HepG2 (cell line): ENCODE data around the gene PHF23. TPM values are rescaled to one million over a fixed set of nuclear protein-coding genes. Genes with fewer than 3 reads are reported as not detected.

Experiments used
- FOSL2 ChIP-seq: sonication (generic); formaldehyde crosslinking; IDR thresholded peaks from 2 replicates; pipeline ENCODE4 v1.4.0; 2020; ENCODE audit warnings: missing genetic modification reagents
- HOXA3 ChIP-seq: sonication (generic); formaldehyde crosslinking; IDR thresholded peaks from 2 replicates; pipeline ENCODE4 v1.5.0; 2020; ENCODE audit warnings: missing genetic modification reagents
- IRF2 ChIP-seq: IDR thresholded peaks from 2 replicates; pipeline ENCODE4 v1.6.1; 2018; ENCODE audit warnings: missing genetic modification reagents, missing compliant biosample characterization
- MED1 ChIP-seq: sonication (generic); formaldehyde crosslinking; IDR thresholded peaks from 2 replicates; pipeline ENCODE4 v1.4.0; 2020; ENCODE audit warnings: missing genetic modification reagents
- NFE2L2 ChIP-seq: fragments of 150-350 bp; IDR thresholded peaks from 2 replicates; pipeline ENCODE4 v1.6.1; 2014; ENCODE audit warnings: low read length
- REST ChIP-seq, 2 experiments: IDR thresholded peaks; 2 replicates each; pipeline ENCODE4 v1.6.1; 2011 to 2012; ENCODE audit warnings: low read length in 2 of 2, borderline replicate concordance in 1 of 2, low read depth in 1 of 2, mild to moderate bottlenecking in 1 of 2, moderate library complexity in 1 of 2
- RFX5 ChIP-seq: IDR thresholded peaks from 2 replicates; pipeline ENCODE4 v1.6.1; 2011; ENCODE audit warnings: low read depth, low read length, improper control_type of control experiment
- SKI ChIP-seq: fragments of 450-650 bp; IDR thresholded peaks from one replicate; pipeline ENCODE4 v1.6.1; 2018; ENCODE audit warnings: mild to moderate bottlenecking; ENCODE audit not compliant: partially characterized antibody
- SRSF1 ChIP-seq: fragments of 200-400 bp; formaldehyde crosslinking; optimal IDR thresholded peaks from 2 replicates; pipeline ENCODE3; 2017; ENCODE audit warnings: mild to moderate bottlenecking, low read depth, low read length, moderate library complexity
- SRY ChIP-seq: sonication (generic); formaldehyde crosslinking; IDR thresholded peaks from 2 replicates; pipeline ENCODE4 v1.8.0; 2022; ENCODE audit warnings: mild to moderate bottlenecking, missing genetic modification reagents
- TBL1XR1 ChIP-seq: fragments of 150-350 bp; IDR thresholded peaks from 2 replicates; pipeline ENCODE4 v1.6.1; 2014; ENCODE audit warnings: borderline replicate concordance, low read length; ENCODE audit not compliant: partially characterized antibody
- ZNF33B ChIP-seq: sonication (generic); formaldehyde crosslinking; IDR thresholded peaks from 2 replicates; pipeline ENCODE4 v1.5.1; 2020; ENCODE audit warnings: mild to moderate bottlenecking, missing genetic modification reagents
- polyA plus RNA-seq, 8 experiments: library from polyadenylated mRNA; depleted of rRNA in 3 of 8; stranded (reverse) in 7 of 8; unstranded in 1 of 8; fragments of >200 nt; fragmentation: Illumina TruSeq in 4 of 8; extraction: Trizol in 4 of 8; gene quantifications; 2 replicates each; pipeline versions ENCODE4 v1.2.1 to v1.2.3, GENCODE V29; 2011 to 2016; ENCODE audit warnings: low read depth in 4 of 8, missing spikeins in 1 of 8, mixed read lengths in 1 of 8; ENCODE audit not compliant: insufficient read depth in 1 of 8
- total RNA-seq, 5 experiments: library from RNA; depleted of rRNA; stranded (reverse); fragments of >200 nt; fragmentation: Illumina TruSeq; extraction: Trizol; gene quantifications; 2 replicates each; pipeline ENCODE4 v1.2.3, GENCODE V29; 2016; ENCODE audit warnings: low read depth in 1 of 5
- TF ChIP-seq, protein P1 (sequence below): sonication (generic); formaldehyde crosslinking; IDR thresholded peaks from one replicate; pipeline ENCODE4 v1.5.1; 2020; ENCODE audit warnings: mild to moderate bottlenecking, missing genetic modification reagents; ENCODE audit errors: not compliant biosample characterization
- TF ChIP-seq, protein P2 (sequence below): sonication (generic); formaldehyde crosslinking; IDR thresholded peaks from 2 replicates; pipeline ENCODE4 v1.4.0; 2020; ENCODE audit warnings: mild to moderate bottlenecking, missing genetic modification reagents

The PHF23 gene
- total and polyA plus RNA-seq, 2 of the 13 experiments (the other 11 are each of a cell fraction or from before 2014, with no cell fraction given), result 27.6 to 33.2 TPM

- TF ChIP-seq, protein P1, sequence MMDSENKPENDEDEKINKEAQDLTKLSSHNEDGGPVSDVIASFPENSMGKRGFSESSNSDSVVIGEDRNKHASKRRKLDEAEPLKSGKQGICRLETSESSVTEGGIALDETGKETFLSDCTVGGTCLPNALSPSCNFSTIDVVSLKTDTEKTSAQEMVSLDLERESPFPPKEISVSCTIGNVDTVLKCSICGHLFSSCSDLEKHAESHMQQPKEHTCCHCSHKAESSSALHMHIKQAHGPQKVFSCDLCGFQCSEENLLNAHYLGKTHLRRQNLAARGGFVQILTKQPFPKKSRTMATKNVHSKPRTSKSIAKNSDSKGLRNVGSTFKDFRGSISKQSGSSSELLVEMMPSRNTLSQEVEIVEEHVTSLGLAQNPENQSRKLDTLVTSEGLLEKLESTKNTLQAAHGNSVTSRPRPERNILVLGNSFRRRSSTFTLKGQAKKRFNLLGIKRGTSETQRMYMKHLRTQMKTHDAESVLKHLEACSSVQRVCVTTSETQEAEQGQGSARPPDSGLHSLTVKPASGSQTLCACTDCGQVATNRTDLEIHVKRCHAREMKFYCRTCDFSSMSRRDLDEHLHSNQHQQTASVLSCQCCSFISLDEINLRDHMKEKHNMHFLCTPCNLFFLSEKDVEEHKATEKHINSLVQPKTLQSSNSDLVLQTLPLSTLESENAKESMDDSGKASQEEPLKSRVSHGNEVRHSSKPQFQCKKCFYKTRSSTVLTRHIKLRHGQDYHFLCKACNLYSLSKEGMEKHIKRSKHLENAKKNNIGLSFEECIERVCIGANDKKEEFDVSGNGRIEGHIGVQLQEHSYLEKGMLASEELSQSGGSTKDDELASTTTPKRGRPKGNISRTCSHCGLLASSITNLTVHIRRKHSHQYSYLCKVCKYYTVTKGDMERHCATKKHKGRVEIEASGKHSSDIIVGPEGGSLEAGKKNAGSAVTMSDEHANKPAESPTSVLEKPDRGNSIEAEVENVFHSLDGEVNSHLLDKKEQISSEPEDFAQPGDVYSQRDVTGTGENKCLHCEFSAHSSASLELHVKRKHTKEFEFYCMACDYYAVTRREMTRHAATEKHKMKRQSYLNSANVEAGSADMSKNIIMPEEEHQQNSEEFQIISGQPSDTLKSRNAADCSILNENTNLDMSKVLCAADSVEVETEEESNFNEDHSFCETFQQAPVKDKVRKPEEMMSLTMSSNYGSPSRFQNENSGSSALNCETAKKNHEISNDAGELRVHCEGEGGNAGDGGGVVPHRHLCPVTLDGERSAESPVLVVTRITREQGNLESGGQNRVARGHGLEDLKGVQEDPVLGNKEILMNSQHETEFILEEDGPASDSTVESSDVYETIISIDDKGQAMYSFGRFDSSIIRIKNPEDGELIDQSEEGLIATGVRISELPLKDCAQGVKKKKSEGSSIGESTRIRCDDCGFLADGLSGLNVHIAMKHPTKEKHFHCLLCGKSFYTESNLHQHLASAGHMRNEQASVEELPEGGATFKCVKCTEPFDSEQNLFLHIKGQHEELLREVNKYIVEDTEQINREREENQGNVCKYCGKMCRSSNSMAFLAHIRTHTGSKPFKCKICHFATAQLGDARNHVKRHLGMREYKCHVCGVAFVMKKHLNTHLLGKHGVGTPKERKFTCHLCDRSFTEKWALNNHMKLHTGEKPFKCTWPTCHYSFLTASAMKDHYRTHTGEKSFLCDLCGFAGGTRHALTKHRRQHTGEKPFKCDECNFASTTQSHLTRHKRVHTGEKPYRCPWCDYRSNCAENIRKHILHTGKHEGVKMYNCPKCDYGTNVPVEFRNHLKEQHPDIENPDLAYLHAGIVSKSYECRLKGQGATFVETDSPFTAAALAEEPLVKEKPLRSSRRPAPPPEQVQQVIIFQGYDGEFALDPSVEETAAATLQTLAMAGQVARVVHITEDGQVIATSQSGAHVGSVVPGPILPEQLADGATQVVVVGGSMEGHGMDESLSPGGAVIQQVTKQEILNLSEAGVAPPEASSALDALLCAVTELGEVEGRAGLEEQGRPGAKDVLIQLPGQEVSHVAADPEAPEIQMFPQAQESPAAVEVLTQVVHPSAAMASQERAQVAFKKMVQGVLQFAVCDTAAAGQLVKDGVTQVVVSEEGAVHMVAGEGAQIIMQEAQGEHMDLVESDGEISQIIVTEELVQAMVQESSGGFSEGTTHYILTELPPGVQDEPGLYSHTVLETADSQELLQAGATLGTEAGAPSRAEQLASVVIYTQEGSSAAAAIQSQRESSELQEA, result peak; percentile 51
- TF ChIP-seq HOXA3 (CRISPR knock-in tag), result peak; percentile 48; the same call in 1 of the 2 replicates
- TF ChIP-seq TBL1XR1, result peak; percentile 77
- TF ChIP-seq, protein P2, sequence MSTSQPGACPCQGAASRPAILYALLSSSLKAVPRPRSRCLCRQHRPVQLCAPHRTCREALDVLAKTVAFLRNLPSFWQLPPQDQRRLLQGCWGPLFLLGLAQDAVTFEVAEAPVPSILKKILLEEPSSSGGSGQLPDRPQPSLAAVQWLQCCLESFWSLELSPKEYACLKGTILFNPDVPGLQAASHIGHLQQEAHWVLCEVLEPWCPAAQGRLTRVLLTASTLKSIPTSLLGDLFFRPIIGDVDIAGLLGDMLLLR (CRISPR knock-in tag), result 0 out of 2 replicates have a peak, but pooled peaks have one; percentile 43
- 0 out of 2 replicates have a peak, but pooled peaks have one; percentile 17 for TF ChIP-seq RFX5
- no peak for TF ChIP-seq SRY (CRISPR knock-in tag)
- no peak for TF ChIP-seq NFE2L2
- TF ChIP-seq FOSL2, result peak; percentile 54
- 0 out of 4 replicates have a peak, but pooled peaks of 1 of the 2 experiments have one; percentile 4 for TF ChIP-seq REST (IDR thresholded peaks at IDR 0.05; ENCODE audit: borderline replicate concordance in 1 of 2, low read depth in 1 of 2, low read length in 2 of 2)
- peak; percentile 72 for TF ChIP-seq MED1 (CRISPR knock-in tag)
- TF ChIP-seq ZNF33B (CRISPR knock-in tag), result peak; percentile 93
- TF ChIP-seq IRF2, result peak; percentile 43; the same call in 1 of the 2 replicates
- TF ChIP-seq SKI, result peak; percentile 95
- TF ChIP-seq SRSF1, result no peak
Measured at GRCh38 chr17:7258731-7259554, 19.7 kb upstream of the PHF23 start (continued).
